Measurements from ENCODE around the gene RAD21L1. TPM values are rescaled to one million over a fixed set of nuclear protein-coding genes. Genes with fewer than 3 reads are reported as not detected.

Gene RAD21L1
- total and polyA plus RNA-seq, 4 donors, result 0.02 to 0.23 TPM; not detected in 2

DNA sequence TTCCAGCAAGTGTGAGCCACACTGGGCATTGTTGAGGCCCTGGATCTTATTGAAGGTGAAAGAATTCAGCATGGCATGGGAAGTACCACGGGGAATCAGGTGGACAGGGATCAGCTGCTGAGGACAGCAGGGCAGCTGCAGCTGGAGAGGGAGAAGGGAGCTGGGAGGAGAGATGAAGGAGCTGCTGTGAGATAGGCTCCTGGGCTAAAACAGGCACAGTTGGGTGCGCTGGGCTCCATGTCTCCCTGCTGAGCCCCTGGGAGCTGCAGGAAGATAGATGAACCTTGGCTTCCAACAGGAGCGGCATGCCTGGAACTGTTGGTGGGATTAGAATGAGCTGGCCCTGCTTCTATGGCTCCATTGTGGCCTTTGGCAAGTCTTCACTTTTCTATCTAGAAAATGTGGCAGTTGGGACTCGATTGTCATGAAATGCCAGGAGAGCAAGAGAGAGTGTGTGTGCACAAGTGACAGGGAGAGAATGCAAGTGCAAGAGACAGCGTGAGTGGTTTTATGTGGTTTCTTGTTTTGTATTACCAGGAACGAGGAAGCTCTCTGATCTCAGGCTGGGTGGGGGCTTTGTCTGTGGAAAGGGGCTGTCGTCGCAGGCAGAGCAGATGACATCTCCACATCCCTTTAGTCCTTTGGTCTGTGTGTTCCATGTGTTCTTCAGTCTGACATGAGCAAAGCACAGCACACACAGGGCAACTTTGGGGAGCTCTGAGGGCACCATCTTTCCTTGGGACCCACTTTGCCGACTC, 60.6 kb downstream of the RAD21L1 start:
- Histone ChIP-seq H3K9ac (ENCODE audit: insufficient read depth in 1 of 2, low read length in 2 of 2) (no peak overlapping the region), H3K4me1 (ENCODE audit: control insufficient read depth in 5 of 5, insufficient read depth in 5 of 5, low read length in 5 of 5) (peaks cover 0 to 22% (median 10%) of the 10 kb centered on the region in 5 donors), H3K9me3 (ENCODE audit: control insufficient read depth in 4 of 4, insufficient read depth in 3 of 4, low read length in 3 of 4) (no peaks in the 10 kb centered on the region), H3K27ac (ENCODE audit: low read depth in 1 of 2, low read length in 1 of 2) (no peak overlapping the region), H3K4me3 (no peak overlapping the region), H3K36me3 (ENCODE audit: control insufficient read depth in 4 of 4, insufficient read depth in 4 of 4, low read length in 4 of 4) (no peaks in the 10 kb centered on the region), H3K27me3 (ENCODE audit: control insufficient read depth in 3 of 3, insufficient read depth in 3 of 3, low read length in 2 of 3) (peaks cover 0 to 2% (median 0%) of the 10 kb centered on the region in 3 donors)
- DNase-seq, result no peak
- ATAC-seq (ENCODE audit: insufficient read depth, low FRiP score), result no peak
- 73 to 75% methylated on average over 9 of the region's 9 CpGs for WGBS, 2 donors
- TF ChIP-seq, protein P1, sequence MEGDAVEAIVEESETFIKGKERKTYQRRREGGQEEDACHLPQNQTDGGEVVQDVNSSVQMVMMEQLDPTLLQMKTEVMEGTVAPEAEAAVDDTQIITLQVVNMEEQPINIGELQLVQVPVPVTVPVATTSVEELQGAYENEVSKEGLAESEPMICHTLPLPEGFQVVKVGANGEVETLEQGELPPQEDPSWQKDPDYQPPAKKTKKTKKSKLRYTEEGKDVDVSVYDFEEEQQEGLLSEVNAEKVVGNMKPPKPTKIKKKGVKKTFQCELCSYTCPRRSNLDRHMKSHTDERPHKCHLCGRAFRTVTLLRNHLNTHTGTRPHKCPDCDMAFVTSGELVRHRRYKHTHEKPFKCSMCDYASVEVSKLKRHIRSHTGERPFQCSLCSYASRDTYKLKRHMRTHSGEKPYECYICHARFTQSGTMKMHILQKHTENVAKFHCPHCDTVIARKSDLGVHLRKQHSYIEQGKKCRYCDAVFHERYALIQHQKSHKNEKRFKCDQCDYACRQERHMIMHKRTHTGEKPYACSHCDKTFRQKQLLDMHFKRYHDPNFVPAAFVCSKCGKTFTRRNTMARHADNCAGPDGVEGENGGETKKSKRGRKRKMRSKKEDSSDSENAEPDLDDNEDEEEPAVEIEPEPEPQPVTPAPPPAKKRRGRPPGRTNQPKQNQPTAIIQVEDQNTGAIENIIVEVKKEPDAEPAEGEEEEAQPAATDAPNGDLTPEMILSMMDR (IDR thresholded peaks at IDR 0.05; ENCODE audit: control extremely low read depth, extremely low read depth), result no peak

DNA sequence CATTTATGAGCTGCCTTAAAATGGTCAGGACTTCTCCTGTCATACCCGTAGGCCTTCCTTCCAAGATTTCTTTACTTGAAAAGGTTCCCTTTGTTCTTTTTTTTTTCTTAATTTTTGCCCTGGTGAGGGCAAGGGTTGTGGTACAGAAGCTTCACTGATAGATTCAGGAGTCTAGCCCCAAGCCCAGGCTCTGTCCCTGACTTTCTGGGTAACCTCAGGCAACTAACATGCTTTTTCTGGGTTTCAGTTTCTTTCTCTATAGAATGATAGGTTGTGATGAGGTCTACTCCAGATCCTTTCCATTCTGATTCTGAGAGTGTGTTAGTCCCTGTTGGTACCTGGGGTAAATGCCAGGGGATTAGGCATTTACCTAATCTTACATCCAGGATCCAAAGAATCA, 61.5 kb downstream of the RAD21L1 start:
- H3K27me3 ChIP-seq (ENCODE audit: control insufficient read depth in 3 of 3, insufficient read depth in 3 of 3, low read length in 2 of 3), result peaks cover 0 to 2% (median 0%) of the 10 kb centered on the region in 3 donors
- no peak for DNase-seq
- peaks cover 0 to 23% (median 10%) of the 10 kb centered on the region in 5 donors for H3K4me1 ChIP-seq (ENCODE audit: control insufficient read depth in 5 of 5, insufficient read depth in 5 of 5, low read length in 5 of 5)
- H3K36me3 ChIP-seq (ENCODE audit: control insufficient read depth in 4 of 4, insufficient read depth in 4 of 4, low read length in 4 of 4), result no peaks in the 10 kb centered on the region
- H3K9ac ChIP-seq (ENCODE audit: insufficient read depth in 1 of 2, low read length in 2 of 2), result no peak overlapping the region
- no peaks in the 10 kb centered on the region for H3K9me3 ChIP-seq (ENCODE audit: control insufficient read depth in 4 of 4, insufficient read depth in 3 of 4, low read length in 3 of 4)
- H3K4me3 ChIP-seq, result no peak overlapping the region
- TF ChIP-seq, protein P1 (IDR thresholded peaks at IDR 0.05; ENCODE audit: control extremely low read depth, extremely low read depth), result no peak
- 95 to 97% methylated on average over 1 of the region's 1 CpG for whole genome bisulfite sequencing, 2 donors
- ATAC-seq (ENCODE audit: insufficient read depth, low FRiP score), result no peak
- no peak overlapping the region for H3K27ac ChIP-seq (ENCODE audit: low read depth in 1 of 2, low read length in 1 of 2)

DNA sequence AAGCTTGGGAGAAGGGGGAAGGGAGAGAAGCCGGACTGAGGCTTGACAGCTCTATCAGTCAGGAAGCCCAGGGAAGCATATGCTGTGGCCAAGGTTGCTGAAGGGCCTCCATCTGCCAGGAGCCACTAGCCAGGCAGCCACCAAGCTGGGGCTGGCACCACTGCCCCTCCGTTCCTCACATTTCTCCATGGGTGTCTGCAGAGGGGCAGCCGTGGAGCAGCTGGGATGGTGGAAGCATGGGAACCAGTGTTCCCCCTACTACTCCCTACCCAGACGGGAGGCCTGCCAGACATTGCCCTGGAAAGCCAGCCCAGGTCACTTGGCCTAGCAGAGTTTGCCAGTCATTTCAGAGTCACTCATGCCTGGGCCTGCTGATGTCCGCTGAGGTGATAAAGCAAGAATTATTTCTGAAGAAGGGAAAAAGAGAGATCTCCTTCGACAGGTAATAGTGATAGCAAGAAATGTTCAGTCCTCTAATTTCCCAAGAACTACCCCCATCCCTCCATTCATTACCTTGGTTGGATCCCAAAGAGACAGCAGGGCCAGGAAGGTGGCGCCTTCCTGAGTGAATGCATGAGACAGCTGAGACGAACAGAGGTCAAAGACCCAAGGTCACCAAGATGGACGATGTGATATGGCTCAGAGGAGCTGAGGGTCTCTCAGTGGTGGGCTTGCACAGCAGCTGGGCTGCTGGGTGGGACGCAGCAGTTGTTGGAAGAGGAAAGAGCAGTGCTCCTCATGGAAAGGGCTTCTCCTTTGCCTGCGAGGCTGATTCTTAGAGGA, 62.1 kb downstream of the RAD21L1 start:
- Histone ChIP-seq H3K27ac (ENCODE audit: low read depth in 1 of 2, low read length in 1 of 2) (no peak overlapping the region), H3K9me3 (ENCODE audit: control insufficient read depth in 4 of 4, insufficient read depth in 3 of 4, low read length in 3 of 4) (no peaks in the 10 kb centered on the region), H3K4me1 (ENCODE audit: control insufficient read depth in 5 of 5, insufficient read depth in 5 of 5, low read length in 5 of 5) (peaks cover 0 to 20% (median 10%) of the 10 kb centered on the region in 5 donors), H3K27me3 (ENCODE audit: control insufficient read depth in 3 of 3, insufficient read depth in 3 of 3, low read length in 2 of 3) (peaks cover 0 to 2% (median 0%) of the 10 kb centered on the region in 3 donors), H3K9ac (ENCODE audit: insufficient read depth in 1 of 2, low read length in 2 of 2) (no peak overlapping the region), H3K36me3 (ENCODE audit: control insufficient read depth in 4 of 4, insufficient read depth in 4 of 4, low read length in 4 of 4) (no peaks in the 10 kb centered on the region), H3K4me3 (no peak overlapping the region)
- WGBS, 2 donors, result 93 to 96% methylated on average over 11 of the region's 11 CpGs
- TF ChIP-seq, protein P1 (IDR thresholded peaks at IDR 0.05; ENCODE audit: control extremely low read depth, extremely low read depth), result no peak
- DNase-seq (no peak), ATAC-seq (ENCODE audit: insufficient read depth, low FRiP score) (no peak)

All from lung (tissue), 12 donors.